OCI-LY3 (cell line): Measurements from ENCODE around the gene UBE2A.
A peak's percentile ranks its signal among the peaks of the same experiment; 100 is the strongest.

ENCODE experiments used
- H2AFZ ChIP-seq: fragments of 200-600, 300-600 bp; shearing (Covaris generic); 2 replicates; pipeline ENCODE4 v1.6.0; 2014; ENCODE audit warnings: antibody characterized with exemption, low read depth, low read length
- H3K27ac ChIP-seq: fragments of 200-600, 300-600 bp; sonication (generic); 2 replicates; pipeline ENCODE4 v1.5.1; 2014; ENCODE audit warnings: mild to moderate bottlenecking, low read length, moderate library complexity, mixed read lengths
- H3K27me3 ChIP-seq: fragments of 200-600, 300-600 bp; sonication (generic); 2 replicates; pipeline ENCODE4 v1.6.1; 2014; ENCODE audit warnings: low read depth, low read length, mixed read lengths
- H3K36me3 ChIP-seq: fragments of 200-600, 300-600 bp; sonication (generic); replicated peaks from 2 replicates; pipeline ENCODE3; 2014; ENCODE audit warnings: low read depth, low read length, mixed read lengths
- H3K4me1 ChIP-seq: fragments of 300-600, 200-600 bp; sonication (generic); 2 replicates; pipeline ENCODE4 v1.6.1; 2014; ENCODE audit warnings: low read length, mixed read lengths
- H3K4me2 ChIP-seq: fragments of 200-600, 300-600 bp; sonication (generic); 2 replicates; pipeline ENCODE4 v1.6.1; 2014; ENCODE audit warnings: low read length, mixed read lengths
- H3K4me3 ChIP-seq: fragments of 300-600, 200-600 bp; sonication (generic); 2 replicates; pipeline ENCODE4 v1.5.1; 2014; ENCODE audit warnings: antibody characterized with exemption, mild to moderate bottlenecking, low read length, moderate library complexity
- H3K79me2 ChIP-seq: fragments of 300-600, 200-600 bp; shearing (Covaris generic); 2 replicates; pipeline ENCODE4 v1.6.1; 2014; ENCODE audit warnings: mild to moderate bottlenecking, low read length, mixed read lengths
- H3K9ac ChIP-seq: fragments of 300-600, 200-600 bp; shearing (Covaris generic); 2 replicates; pipeline ENCODE4 v1.6.0; 2014; ENCODE audit warnings: mild to moderate bottlenecking, low read length, moderate library complexity
- H3K9me3 ChIP-seq: fragments of 200-600, 300-600 bp; shearing (Covaris generic); 2 replicates; pipeline ENCODE4 v1.6.1; 2014; ENCODE audit warnings: low read length, mixed read lengths; ENCODE audit not compliant: insufficient read depth
- H4K20me1 ChIP-seq: fragments of 200-600, 300-600 bp; sonication (generic); 2 replicates; pipeline ENCODE4 v1.6.1; 2016; ENCODE audit warnings: low read length, mixed read lengths; ENCODE audit not compliant: insufficient read depth
- CTCF ChIP-seq: fragments of 200-600, 300-600 bp; sonication (generic); IDR thresholded peaks from 2 replicates; pipeline ENCODE4 v1.5.1; 2014; ENCODE audit warnings: antibody characterized with exemption, low read length, low read depth
- EZH2phosphoT487 ChIP-seq: fragments of 200-600 bp; shearing (Covaris generic); IDR thresholded peaks from 2 replicates; pipeline ENCODE4 v1.6.1; 2018; ENCODE audit warnings: antibody characterized with exemption, mixed run types, low read depth

The UBE2A gene

GRCh38 chrX:119574394-119575266 lies at the start of gene UBE2A:
Gene UBE2A (plus strand): TSS chrX:119574563. CDS start chrX:119574712, 149 bp downstream.
- Histone ChIP-seq H3K27me3 (no peaks in the 10 kb centered on the region), H3K4me2 (peak within 1 kb of the TSS; percentile 83), H3K4me1 (peaks cover 33% of the 10 kb centered on the region), H3K9me3 (no peaks in the 10 kb centered on the region), H4K20me1 (peaks cover 9% of the 10 kb centered on the region), H3K27ac (peak within 1 kb of the TSS; percentile 69), H3K4me3 (peak within 1 kb of the TSS; percentile 90), H3K9ac (peak within 1 kb of the TSS; percentile 88), H3K79me2 (peaks cover 23% of the 10 kb centered on the region), H3K36me3 (peaks cover 4% of the 10 kb centered on the region), H2AFZ (peak within 1 kb of the TSS; percentile 100)
- TF ChIP-seq EZH2phosphoT487, result no peak
- peak; percentile 24 for TF ChIP-seq CTCF

DNA sequence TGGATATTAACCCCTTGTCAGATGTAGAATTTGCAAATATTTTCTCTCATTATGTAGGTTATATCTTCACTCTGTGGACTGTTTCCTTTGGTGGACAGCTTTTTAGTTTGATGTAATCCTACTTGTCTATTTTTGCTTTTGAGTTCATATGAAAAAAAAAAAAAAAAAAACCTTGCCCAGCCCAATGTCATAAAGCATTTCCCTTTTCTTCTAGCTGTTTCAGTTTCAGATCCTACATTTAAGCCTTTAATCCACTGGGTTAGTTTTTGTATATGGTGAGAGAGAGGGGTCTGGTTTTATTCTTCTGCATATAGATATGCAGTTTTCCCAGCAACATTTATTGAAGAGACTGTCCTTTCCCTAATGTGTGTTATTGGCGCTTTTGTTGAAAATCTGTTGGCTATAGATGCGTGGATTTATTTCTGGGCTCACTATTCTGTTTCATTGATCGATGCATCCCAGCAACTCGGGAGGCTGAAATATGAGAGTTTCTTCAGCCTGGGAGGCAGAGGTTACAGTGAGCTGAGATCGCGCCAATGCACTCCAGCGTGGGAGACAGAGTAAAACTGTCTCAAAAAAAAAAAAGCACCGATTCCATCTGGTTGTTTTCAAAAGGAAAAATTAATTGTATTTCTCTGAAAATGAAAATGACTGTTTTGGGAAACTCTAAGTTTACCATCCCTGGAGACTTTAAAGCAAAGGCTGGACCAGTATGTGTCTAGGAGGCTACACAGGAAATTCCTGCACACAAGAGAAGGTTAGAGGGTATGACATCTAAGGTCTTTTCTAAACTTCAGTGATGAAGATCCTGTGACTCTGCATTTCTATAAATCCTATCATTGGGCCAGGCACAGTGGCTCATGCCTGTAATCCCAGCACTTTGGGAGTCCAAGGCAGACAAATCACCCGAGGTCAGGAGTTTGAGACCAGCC lies 44.8 kb upstream of the UBE2A start:
- no peak overlapping the region for H3K4me3 ChIP-seq
- no peak overlapping the region for H3K27ac ChIP-seq
- no peaks in the 10 kb centered on the region for H3K9me3 ChIP-seq
- peak overlapping the region; percentile 42; the same call in 1 of the 2 replicates for H3K4me2 ChIP-seq
- H2AFZ ChIP-seq, result no peak overlapping the region
- H3K9ac ChIP-seq, result no peak overlapping the region
- H3K4me1 ChIP-seq, result peaks cover 10% of the 10 kb centered on the region
- no peaks in the 10 kb centered on the region for H3K79me2 ChIP-seq
- H4K20me1 ChIP-seq, result no peaks in the 10 kb centered on the region
- TF ChIP-seq CTCF (no peak), EZH2phosphoT487 (no peak)
- H3K27me3 ChIP-seq, result no peaks in the 10 kb centered on the region
- no peaks in the 10 kb centered on the region for H3K36me3 ChIP-seq

GRCh38 chrX:119537487-119537886 lies 36.9 kb upstream of the UBE2A start:
- H3K79me2 ChIP-seq, result no peaks in the 10 kb centered on the region
- no peaks in the 10 kb centered on the region for H4K20me1 ChIP-seq
- H3K4me2 ChIP-seq, result no peak overlapping the region
- H3K36me3 ChIP-seq, result no peaks in the 10 kb centered on the region
- H2AFZ ChIP-seq, result no peak overlapping the region
- TF ChIP-seq CTCF (no peak), EZH2phosphoT487 (no peak)
- H3K27me3 ChIP-seq, result no peaks in the 10 kb centered on the region
- H3K27ac ChIP-seq, result no peak overlapping the region
- H3K9ac ChIP-seq, result no peak overlapping the region
- H3K4me1 ChIP-seq, result no peaks in the 10 kb centered on the region
- H3K9me3 ChIP-seq, result no peaks in the 10 kb centered on the region
- no peak overlapping the region for H3K4me3 ChIP-seq

DNA sequence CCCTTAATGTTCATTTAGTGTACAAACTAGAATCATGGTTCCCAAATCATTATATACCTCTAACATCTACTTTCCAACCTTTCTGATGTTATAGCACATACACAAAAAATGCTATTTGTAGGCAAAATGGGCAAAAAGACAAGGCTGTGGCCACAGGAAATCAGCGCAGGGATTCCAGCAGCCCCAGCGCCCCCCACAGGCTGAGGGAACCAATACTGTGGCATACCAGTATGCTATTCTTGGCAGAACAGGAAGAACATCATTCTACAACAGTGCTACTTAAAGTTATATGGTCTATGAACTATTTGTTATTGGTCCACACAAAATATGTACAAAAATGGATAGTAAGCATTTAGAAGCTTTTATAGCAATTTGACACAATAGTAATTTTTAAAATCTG lies 34.5 kb upstream of the UBE2A start:
- Histone ChIP-seq H3K9ac (no peak overlapping the region), H4K20me1 (no peaks in the 10 kb centered on the region), H3K79me2 (no peaks in the 10 kb centered on the region), H3K27me3 (no peaks in the 10 kb centered on the region), H2AFZ (no peak overlapping the region), H3K4me1 (no peaks in the 10 kb centered on the region), H3K9me3 (no peaks in the 10 kb centered on the region), H3K36me3 (no peaks in the 10 kb centered on the region), H3K4me3 (no peak overlapping the region), H3K4me2 (no peak overlapping the region), H3K27ac (no peak overlapping the region)
- TF ChIP-seq CTCF (peak; percentile 27; the same call in 1 of the 2 replicates), EZH2phosphoT487 (no peak)
